NCI-H2227 treated with DMSO at 0.1 percent for 48 hours (cell line): Measurements from ENCODE around the gene FTMT.
"Not testable (repeated sequence)": the region's sequence is repeated elsewhere in the genome, so short reads cannot be mapped to it uniquely, and the experiment has no call there.

Experiments used
- DNase-seq: peaks from one replicate; lab custom pipeline; 2025; lab: John Stamatoyannopoulos, UW

The FTMT gene

GRCh38 chr5:121851643-121852574 lies at the start of gene FTMT:
FTMT (plus strand) TSS chr5:121851882; CDS start chr5:121851964, 82 bp downstream.
- no peak for DNase-seq

- DNase-seq: not testable (repeated sequence)
These were observed 46.4 kb upstream of the FTMT start for GRCh38 chr5:121805251-121805650.

GRCh38 chr5:121805911-121806310 lies 45.8 kb upstream of the FTMT start:
- DNase-seq: no peak

- DNase-seq: no peak
These were observed 35.5 kb upstream of the FTMT start for GRCh38 chr5:121816164-121816563.

- no peak for DNase-seq
These were observed 31.9 kb upstream of the FTMT start for GRCh38 chr5:121819682-121820261.

GRCh38 chr5:121833617-121834016 lies 18.1 kb upstream of the FTMT start:
- no peak for DNase-seq

GRCh38 chr5:121834021-121834420 lies 17.7 kb upstream of the FTMT start:
- no peak for DNase-seq

- DNase-seq: no peak
These were observed 9.8 kb upstream of the FTMT start for GRCh38 chr5:121841892-121842291.

- no peak for DNase-seq
These were observed 1.4 kb upstream of the FTMT start for GRCh38 chr5:121850272-121850671.

GRCh38 chr5:121853850-121854249 lies 2.2 kb downstream of the FTMT start:
- no peak for DNase-seq

- no peak for DNase-seq
These were observed 11.1 kb downstream of the FTMT start for GRCh38 chr5:121862801-121863200.

GRCh38 chr5:121863753-121864285 lies 12.1 kb downstream of the FTMT start:
- no peak for DNase-seq

GRCh38 chr5:121867403-121867802 lies 15.7 kb downstream of the FTMT start:
- no peak for DNase-seq

GRCh38 chr5:121870489-121870888 lies 18.8 kb downstream of the FTMT start:
- DNase-seq: no peak

GRCh38 chr5:121872856-121873255 lies 21.2 kb downstream of the FTMT start:
- no peak for DNase-seq

GRCh38 chr5:121873409-121873808 lies 21.7 kb downstream of the FTMT start:
- DNase-seq: no peak

- DNase-seq: no peak
These were observed 33.9 kb downstream of the FTMT start for GRCh38 chr5:121885630-121886029.

- DNase-seq: no peak
These were observed 36.0 kb downstream of the FTMT start for GRCh38 chr5:121887727-121888126.

- no peak for DNase-seq
These were observed 38.7 kb downstream of the FTMT start for GRCh38 chr5:121890297-121890858.

GRCh38 chr5:121897341-121897740 lies 45.7 kb downstream of the FTMT start:
- no peak for DNase-seq

GRCh38 chr5:121899346-121899745 lies 47.7 kb downstream of the FTMT start:
- DNase-seq: no peak
